ENCODE measurements around the gene GH2.
"Not testable (repeated sequence)": the region's sequence is repeated elsewhere in the genome, so short reads cannot be mapped to it uniquely, and the experiment has no call there.

- peak; percentile 56 for TF ChIP-seq CTCF (conservative IDR thresholded peaks at IDR 0.05; ENCODE audit: low read length)
- not testable (repeated sequence) for TF ChIP-seq EZH2phosphoT487 (IDR thresholded peaks at IDR 0.05; ENCODE audit: borderline replicate concordance)
Observed at GRCh38 chr17:63869491-63870291, 12.1 kb downstream of the GH2 start.
